ENCODE data around the gene ERH.

Gene ERH

DNA sequence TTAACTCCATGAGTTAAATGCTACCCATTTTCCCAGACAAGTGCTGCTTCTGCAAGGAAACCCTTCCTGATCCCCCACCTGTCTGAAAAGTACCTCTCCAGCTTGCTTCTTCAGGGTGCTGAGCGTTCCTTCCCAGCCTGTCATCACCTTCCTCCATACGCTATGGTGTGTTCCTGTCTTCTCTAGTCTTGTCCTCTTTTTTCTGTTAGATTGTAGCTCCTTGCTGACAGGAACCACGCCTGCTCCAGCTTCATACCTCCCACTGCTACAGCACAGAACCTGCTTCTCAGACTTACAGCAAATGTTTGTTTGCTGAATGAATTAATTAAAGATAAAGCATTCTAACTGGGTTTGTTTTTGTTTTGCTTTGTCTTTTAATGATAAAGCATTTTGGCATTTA lies 39.1 kb downstream of the ERH start:
- Histone ChIP-seq H2BK5ac (ENCODE audit: low read depth, low read length, poor library complexity, severe bottlenecking) (no peak overlapping the region), H3K27me3 (ENCODE audit: control insufficient read depth in 1 of 2, insufficient read depth in 1 of 2, low read length in 2 of 2) (peaks cover 0 to 35% of the 10 kb centered on the region in 2 experiments), H3K14ac (ENCODE audit: low read length in 2 of 2) (no peak overlapping the region), H3K36me3 (ENCODE audit: control insufficient read depth in 1 of 2, insufficient read depth in 2 of 2, low read depth in 1 of 2, low read length in 2 of 2) (no peaks in the 10 kb centered on the region), H2AK5ac (ENCODE audit: low read length, severe bottlenecking) (no peak overlapping the region), H3K18ac (ENCODE audit: low read depth in 1 of 2, low read length in 2 of 2) (no peak overlapping the region), H3K4me2 (ENCODE audit: low read length, poor library complexity, severe bottlenecking) (no peak overlapping the region), H3K4me3 (ENCODE audit: insufficient read depth in 1 of 2, low read depth in 1 of 2, low read length in 2 of 2) (no peak overlapping the region), H3K9ac (ENCODE audit: low read length) (no peak overlapping the region), H3K4me1 (ENCODE audit: control insufficient read depth, insufficient read depth, low read depth, low read length) (peaks cover 13% of the 10 kb centered on the region), H2BK120ac (ENCODE audit: low read depth, low read length) (no peak overlapping the region), H2BK12ac (ENCODE audit: low read length in 2 of 2) (no peak overlapping the region), H3K79me1 (replicated peaks; ENCODE audit: low read length, poor library complexity, severe bottlenecking) (no peaks in the 10 kb centered on the region), H2BK15ac (ENCODE audit: low read depth, poor library complexity, severe bottlenecking) (no peak overlapping the region), H3K27ac (ENCODE audit: low read length, poor library complexity, severe bottlenecking) (no peak overlapping the region), H2AFZ (ENCODE audit: low read depth, low read length) (no peak overlapping the region), H4K91ac (ENCODE audit: low read length) (no peak overlapping the region), H3K23ac (ENCODE audit: low read length in 2 of 2) (no peak overlapping the region), H4K8ac (ENCODE audit: low read length) (no peak overlapping the region), H3K9me3 (ENCODE audit: control insufficient read depth, low read length) (no peaks in the 10 kb centered on the region), H3K4ac (ENCODE audit: low read depth in 1 of 2, low read length in 2 of 2) (no peak overlapping the region)
- DNase-seq: no peak
- WGBS: 86% methylated on average over 3 of the region's 3 CpGs

- H3K18ac ChIP-seq (ENCODE audit: low read depth in 1 of 2, low read length in 2 of 2): no peak overlapping the region
- no peak overlapping the region for H3K27ac ChIP-seq (ENCODE audit: low read length, poor library complexity, severe bottlenecking)
- H3K23ac ChIP-seq (ENCODE audit: low read length in 2 of 2): no peak overlapping the region
- H3K4me2 ChIP-seq (ENCODE audit: low read length, poor library complexity, severe bottlenecking): no peak overlapping the region
- no peak overlapping the region for H3K4ac ChIP-seq (ENCODE audit: low read depth in 1 of 2, low read length in 2 of 2)
- H2BK5ac ChIP-seq (ENCODE audit: low read depth, low read length, poor library complexity, severe bottlenecking): no peak overlapping the region
- no peaks in the 10 kb centered on the region for H3K36me3 ChIP-seq (ENCODE audit: control insufficient read depth in 1 of 2, insufficient read depth in 2 of 2, low read depth in 1 of 2, low read length in 2 of 2)
- 78% methylated on average over 11 of the region's 12 CpGs for WGBS
- H3K9ac ChIP-seq (ENCODE audit: low read length): no peak overlapping the region
- no peak overlapping the region for H2AFZ ChIP-seq (ENCODE audit: low read depth, low read length)
- no peak overlapping the region for H2AK5ac ChIP-seq (ENCODE audit: low read length, severe bottlenecking)
- H2BK15ac ChIP-seq (ENCODE audit: low read depth, poor library complexity, severe bottlenecking): no peak overlapping the region
- H3K27me3 ChIP-seq (ENCODE audit: control insufficient read depth in 1 of 2, insufficient read depth in 1 of 2, low read length in 2 of 2): peaks cover 0 to 35% of the 10 kb centered on the region in 2 experiments
- H3K9me3 ChIP-seq (ENCODE audit: control insufficient read depth, low read length): no peaks in the 10 kb centered on the region
- no peak overlapping the region for H2BK120ac ChIP-seq (ENCODE audit: low read depth, low read length)
- no peak overlapping the region for H4K91ac ChIP-seq (ENCODE audit: low read length)
- peaks cover 13% of the 10 kb centered on the region for H3K4me1 ChIP-seq (ENCODE audit: control insufficient read depth, insufficient read depth, low read depth, low read length)
- no peak overlapping the region for H3K4me3 ChIP-seq (ENCODE audit: insufficient read depth in 1 of 2, low read depth in 1 of 2, low read length in 2 of 2)
- no peak overlapping the region for H4K8ac ChIP-seq (ENCODE audit: low read length)
- no peak overlapping the region for H3K14ac ChIP-seq (ENCODE audit: low read length in 2 of 2)
- no peak overlapping the region for H2BK12ac ChIP-seq (ENCODE audit: low read length in 2 of 2)
- H3K79me1 ChIP-seq (replicated peaks; ENCODE audit: low read length, poor library complexity, severe bottlenecking): no peaks in the 10 kb centered on the region
- DNase-seq: no peak
Measured at GRCh38 chr14:69358233-69358963, 39.7 kb downstream of the ERH start.

DNA sequence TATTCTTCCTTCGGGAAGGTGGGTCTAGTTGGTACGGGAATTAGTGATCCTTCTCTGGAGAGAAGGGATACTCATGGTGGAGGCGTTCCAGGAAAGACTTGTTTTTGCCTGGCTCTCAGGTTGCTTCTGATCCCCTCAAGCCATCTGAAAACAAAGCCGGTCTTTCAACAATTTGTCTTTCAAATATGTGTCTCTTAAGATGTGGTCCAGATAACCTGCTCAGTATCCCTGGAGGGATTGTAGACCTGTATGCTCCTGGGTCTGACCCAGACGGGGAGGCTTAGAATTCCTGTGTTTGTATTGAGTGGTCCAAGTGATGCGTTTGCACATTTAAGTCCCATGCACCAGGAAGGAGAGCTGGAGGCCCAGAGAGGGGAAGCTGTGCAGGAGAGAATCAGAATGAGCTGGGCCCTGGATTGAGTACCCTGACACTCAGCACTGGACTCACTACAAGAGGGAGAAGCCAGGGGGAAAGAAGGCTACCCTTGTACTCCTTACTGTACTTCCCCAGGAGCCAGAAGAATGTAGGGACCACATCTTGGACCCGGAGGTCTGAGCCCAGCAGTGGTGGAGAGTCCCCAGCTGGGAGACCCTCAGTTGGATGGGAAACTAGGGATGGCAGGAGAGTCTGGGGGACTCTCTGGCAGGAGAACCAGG lies 40.4 kb downstream of the ERH start:
- H4K91ac ChIP-seq (ENCODE audit: low read length): no peak overlapping the region
- H3K27ac ChIP-seq (ENCODE audit: low read length, poor library complexity, severe bottlenecking): no peak overlapping the region
- H3K18ac ChIP-seq (ENCODE audit: low read depth in 1 of 2, low read length in 2 of 2): no peak overlapping the region
- peaks cover 12% of the 10 kb centered on the region for H3K4me1 ChIP-seq (ENCODE audit: control insufficient read depth, insufficient read depth, low read depth, low read length)
- no peak overlapping the region for H2BK5ac ChIP-seq (ENCODE audit: low read depth, low read length, poor library complexity, severe bottlenecking)
- WGBS: 79% methylated on average over 7 of the region's 7 CpGs
- H2AFZ ChIP-seq (ENCODE audit: low read depth, low read length): no peak overlapping the region
- no peak overlapping the region for H3K4ac ChIP-seq (ENCODE audit: low read depth in 1 of 2, low read length in 2 of 2)
- no peaks in the 10 kb centered on the region for H3K79me1 ChIP-seq (replicated peaks; ENCODE audit: low read length, poor library complexity, severe bottlenecking)
- peaks cover 0 to 33% of the 10 kb centered on the region in 2 experiments for H3K27me3 ChIP-seq (ENCODE audit: control insufficient read depth in 1 of 2, insufficient read depth in 1 of 2, low read length in 2 of 2)
- H3K14ac ChIP-seq (ENCODE audit: low read length in 2 of 2): no peak overlapping the region
- H3K23ac ChIP-seq (ENCODE audit: low read length in 2 of 2): no peak overlapping the region
- no peak overlapping the region for H3K4me3 ChIP-seq (ENCODE audit: insufficient read depth in 1 of 2, low read depth in 1 of 2, low read length in 2 of 2)
- no peak overlapping the region for H4K8ac ChIP-seq (ENCODE audit: low read length)
- no peak overlapping the region for H2AK5ac ChIP-seq (ENCODE audit: low read length, severe bottlenecking)
- no peaks in the 10 kb centered on the region for H3K36me3 ChIP-seq (ENCODE audit: control insufficient read depth in 1 of 2, insufficient read depth in 2 of 2, low read depth in 1 of 2, low read length in 2 of 2)
- DNase-seq: no peak
- no peak overlapping the region for H2BK120ac ChIP-seq (ENCODE audit: low read depth, low read length)
- H3K9me3 ChIP-seq (ENCODE audit: control insufficient read depth, low read length): no peaks in the 10 kb centered on the region
- no peak overlapping the region for H3K9ac ChIP-seq (ENCODE audit: low read length)
- no peak overlapping the region for H2BK12ac ChIP-seq (ENCODE audit: low read length in 2 of 2)
- H3K4me2 ChIP-seq (ENCODE audit: low read length, poor library complexity, severe bottlenecking): no peak overlapping the region
- no peak overlapping the region for H2BK15ac ChIP-seq (ENCODE audit: low read depth, poor library complexity, severe bottlenecking)

DNA sequence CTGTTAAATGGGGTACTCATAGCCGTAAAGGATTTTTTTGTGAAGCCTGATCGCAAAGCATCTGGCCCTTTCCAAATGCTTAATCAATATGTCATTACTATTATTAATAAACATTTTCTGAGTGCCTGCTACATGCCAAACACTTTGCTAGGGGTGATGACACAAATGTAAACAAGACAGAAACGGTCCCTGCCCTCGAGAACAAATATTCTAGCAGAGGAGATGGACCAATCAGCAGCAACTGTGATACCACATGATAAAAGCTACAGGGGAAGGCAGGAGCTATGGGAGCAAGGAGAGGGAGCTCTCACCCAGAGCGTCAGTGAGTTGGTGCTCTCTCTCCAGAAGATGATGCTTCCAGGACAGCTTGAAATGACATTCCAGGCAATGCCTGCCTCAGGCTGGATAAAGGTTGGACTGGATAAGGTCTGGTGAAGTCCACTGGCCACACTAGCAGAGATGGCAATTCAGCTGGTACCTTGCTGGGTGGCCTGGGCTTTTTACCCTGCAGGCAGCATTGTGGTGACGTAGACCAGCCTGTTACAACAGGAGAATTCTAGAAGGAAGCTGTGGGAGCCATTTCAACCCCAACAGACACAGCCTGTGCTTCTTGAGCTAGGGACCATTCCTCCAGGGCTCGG lies 41.1 kb downstream of the ERH start:
- no peak overlapping the region for H4K8ac ChIP-seq (ENCODE audit: low read length)
- WGBS: 77% methylated on average over 5 of the region's 7 CpGs
- no peak overlapping the region for H3K4me2 ChIP-seq (ENCODE audit: low read length, poor library complexity, severe bottlenecking)
- H2BK5ac ChIP-seq (ENCODE audit: low read depth, low read length, poor library complexity, severe bottlenecking): no peak overlapping the region
- peaks cover 12% of the 10 kb centered on the region for H3K4me1 ChIP-seq (ENCODE audit: control insufficient read depth, insufficient read depth, low read depth, low read length)
- no peak overlapping the region for H3K27ac ChIP-seq (ENCODE audit: low read length, poor library complexity, severe bottlenecking)
- H3K79me1 ChIP-seq (replicated peaks; ENCODE audit: low read length, poor library complexity, severe bottlenecking): no peaks in the 10 kb centered on the region
- no peak overlapping the region for H3K14ac ChIP-seq (ENCODE audit: low read length in 2 of 2)
- H3K4ac ChIP-seq (ENCODE audit: low read depth in 1 of 2, low read length in 2 of 2): no peak overlapping the region
- H3K9ac ChIP-seq (ENCODE audit: low read length): no peak overlapping the region
- H3K4me3 ChIP-seq (ENCODE audit: insufficient read depth in 1 of 2, low read depth in 1 of 2, low read length in 2 of 2): no peak overlapping the region
- no peak overlapping the region for H2BK12ac ChIP-seq (ENCODE audit: low read length in 2 of 2)
- H3K9me3 ChIP-seq (ENCODE audit: control insufficient read depth, low read length): no peaks in the 10 kb centered on the region
- no peak for DNase-seq
- H2AK5ac ChIP-seq (ENCODE audit: low read length, severe bottlenecking): no peak overlapping the region
- no peak overlapping the region for H4K91ac ChIP-seq (ENCODE audit: low read length)
- H2AFZ ChIP-seq (ENCODE audit: low read depth, low read length): no peak overlapping the region
- H3K23ac ChIP-seq (ENCODE audit: low read length in 2 of 2): no peak overlapping the region
- no peak overlapping the region for H2BK15ac ChIP-seq (ENCODE audit: low read depth, poor library complexity, severe bottlenecking)
- peaks cover 0 to 2% of the 10 kb centered on the region in 2 experiments for H3K36me3 ChIP-seq (ENCODE audit: control insufficient read depth in 1 of 2, insufficient read depth in 2 of 2, low read depth in 1 of 2, low read length in 2 of 2)
- H3K27me3 ChIP-seq (ENCODE audit: control insufficient read depth in 1 of 2, insufficient read depth in 1 of 2, low read length in 2 of 2): peaks cover 0 to 33% of the 10 kb centered on the region in 2 experiments
- H3K18ac ChIP-seq (ENCODE audit: low read depth in 1 of 2, low read length in 2 of 2): no peak overlapping the region
- no peak overlapping the region for H2BK120ac ChIP-seq (ENCODE audit: low read depth, low read length)

Measured in mesenchymal stem cell (in vitro differentiated cells and primary cell).